HG03025 (cell line): ENCODE data around the gene KCTD16.

Experiments
- ATAC-seq: cut with Tn5 transposase; IDR thresholded peaks from one replicate; pipeline ENCODE4 v1.9.1; 2021; ENCODE audit warnings: mild to moderate bottlenecking, moderate library complexity; ENCODE audit not compliant: unreplicated experiment, low FRiP score

The KCTD16 gene

DNA sequence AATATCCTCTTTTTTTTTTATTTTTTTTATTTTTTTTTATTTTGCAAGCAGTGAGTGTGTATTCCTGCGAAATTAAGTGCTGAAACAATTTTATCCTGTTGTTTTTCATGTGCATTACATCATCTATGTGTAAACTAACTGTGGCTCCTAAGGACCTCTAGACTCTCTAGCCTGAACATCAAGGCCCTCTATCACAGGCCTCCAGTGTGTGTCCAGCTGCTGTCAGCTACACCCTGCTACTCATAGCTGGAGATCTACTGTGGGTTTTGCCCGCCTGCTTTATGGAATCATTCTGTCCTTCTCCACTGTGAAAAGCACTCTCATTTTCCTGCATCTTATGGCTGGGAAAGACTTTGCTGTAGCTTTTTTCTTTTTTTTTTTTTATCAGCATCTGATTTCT, 157.8 kb downstream of the KCTD16 start:
- ATAC-seq, result no peak

DNA sequence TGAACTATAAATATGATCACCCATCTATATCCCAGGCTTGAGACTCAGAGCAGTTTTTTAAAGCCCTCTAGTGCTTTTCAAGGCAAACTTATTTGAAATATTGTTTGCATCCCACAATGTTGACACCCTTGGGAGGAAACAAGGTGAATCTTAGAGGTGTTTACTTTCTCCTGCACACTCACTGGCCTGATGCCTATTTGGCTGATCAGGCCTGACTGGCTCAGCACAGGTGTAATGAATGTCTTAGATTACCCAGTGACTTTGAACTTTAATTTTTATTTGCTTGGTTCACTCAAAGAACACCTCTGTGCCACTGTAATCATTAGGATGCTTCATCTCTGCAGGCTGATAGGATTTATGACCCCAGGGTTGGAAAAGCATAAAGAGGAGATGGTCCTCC, 158.3 kb downstream of the KCTD16 start:
- no peak for ATAC-seq

DNA sequence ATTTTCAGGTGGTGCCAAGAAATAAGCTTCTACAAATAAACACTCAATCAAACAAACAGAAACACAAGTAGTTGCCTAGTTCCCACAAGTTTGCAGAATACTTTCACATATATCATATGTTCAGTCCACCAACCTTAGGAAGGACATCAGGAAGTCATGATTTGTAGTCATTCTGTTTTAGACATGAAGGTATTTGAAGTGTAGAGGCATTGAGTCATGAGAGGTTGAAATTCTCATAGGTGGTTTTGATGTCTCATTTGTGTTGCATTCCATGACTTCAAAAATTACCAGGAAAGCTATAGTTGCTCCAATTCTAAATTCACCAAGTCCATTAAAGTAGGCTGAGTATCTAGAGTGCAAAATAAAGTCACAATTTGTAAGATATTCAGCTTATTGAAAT, 159.0 kb downstream of the KCTD16 start:
- no peak for ATAC-seq

DNA sequence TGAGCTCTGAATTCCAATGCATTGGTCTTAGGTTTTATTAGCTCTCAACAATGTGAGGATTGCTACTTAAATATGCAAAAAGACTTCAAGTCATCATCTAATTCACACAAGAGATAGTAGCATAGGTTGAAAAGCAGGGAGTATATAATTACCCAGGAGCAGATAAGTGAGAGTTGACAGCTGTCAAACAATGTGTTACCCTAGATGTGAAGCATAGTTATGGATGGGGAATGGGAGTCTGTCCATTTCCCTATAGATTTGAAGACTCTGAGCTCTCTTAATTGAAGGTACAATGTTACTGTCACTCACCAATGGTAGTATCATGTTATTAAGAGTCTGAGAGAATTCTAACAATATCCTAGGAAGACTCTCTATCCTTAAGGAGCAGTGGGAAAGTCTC, 160.7 kb downstream of the KCTD16 start:
- ATAC-seq, result no peak

DNA sequence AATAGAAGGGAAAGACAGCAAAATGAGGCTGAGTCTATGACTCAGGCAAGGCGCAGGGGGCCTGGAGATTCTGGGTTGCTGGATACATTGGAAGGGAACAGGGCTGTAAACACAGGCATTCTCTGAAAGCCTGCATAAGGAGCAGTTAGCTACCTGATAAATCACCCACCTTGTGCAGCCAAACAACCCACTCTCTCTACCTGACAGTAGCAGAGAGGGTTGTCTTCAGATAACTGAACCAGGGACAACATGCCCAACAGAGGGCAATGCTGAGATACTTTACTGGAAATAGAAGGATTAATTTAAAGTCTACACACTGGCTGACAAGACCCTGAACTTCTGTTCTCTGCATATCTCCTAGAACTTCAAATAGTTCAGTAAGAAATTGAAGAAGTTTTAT, 161.6 kb downstream of the KCTD16 start:
- no peak for ATAC-seq

DNA sequence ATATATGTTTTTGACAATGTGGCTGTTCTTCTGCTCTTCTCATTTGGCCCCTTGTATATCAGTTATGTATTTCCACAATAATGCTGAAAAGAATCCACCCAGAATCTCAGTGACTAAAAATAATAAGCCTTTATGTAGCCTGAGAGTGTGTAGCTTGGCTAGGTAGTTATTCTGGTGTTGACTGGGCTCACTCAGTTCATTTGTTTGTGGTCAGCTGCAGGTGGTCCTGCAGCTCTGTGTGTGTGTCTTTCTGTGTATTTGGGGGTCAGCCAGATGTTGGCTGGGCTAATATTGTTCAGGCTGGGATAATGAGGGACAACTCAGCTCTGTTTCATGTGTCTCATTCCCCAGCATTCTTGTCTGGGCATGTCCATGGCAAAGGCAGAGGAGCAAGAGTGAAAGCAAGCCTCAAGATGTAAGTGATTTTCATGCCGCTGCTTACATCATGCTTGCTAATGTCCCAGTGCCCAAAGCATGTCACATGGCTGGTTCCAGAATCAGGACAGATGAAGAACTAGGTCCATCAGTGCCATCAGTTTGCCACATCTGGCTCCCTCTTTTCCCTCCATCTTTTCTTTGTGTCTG, 162.8 kb downstream of the KCTD16 start:
- no peak for ATAC-seq

DNA sequence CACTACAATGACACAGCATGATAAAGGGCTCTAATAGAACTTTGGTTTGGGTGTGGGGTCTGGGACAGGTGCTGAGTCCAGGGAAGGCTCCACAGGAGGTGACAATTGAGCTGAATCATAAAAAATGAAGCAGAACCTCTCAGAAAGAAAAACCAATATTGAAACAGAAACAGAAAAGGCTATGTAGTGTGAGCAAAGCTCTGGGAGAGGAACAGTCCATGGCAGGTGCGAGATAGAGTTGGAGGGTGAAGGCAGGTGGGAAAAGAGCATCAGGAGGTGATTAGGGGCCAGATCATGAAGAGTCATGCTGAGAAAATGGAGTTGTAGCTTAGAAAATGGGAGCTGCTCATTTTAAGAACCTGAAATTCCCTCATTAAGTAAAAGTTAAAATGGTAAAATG, 164.9 kb downstream of the KCTD16 start:
- ATAC-seq, result peak; percentile 59

DNA sequence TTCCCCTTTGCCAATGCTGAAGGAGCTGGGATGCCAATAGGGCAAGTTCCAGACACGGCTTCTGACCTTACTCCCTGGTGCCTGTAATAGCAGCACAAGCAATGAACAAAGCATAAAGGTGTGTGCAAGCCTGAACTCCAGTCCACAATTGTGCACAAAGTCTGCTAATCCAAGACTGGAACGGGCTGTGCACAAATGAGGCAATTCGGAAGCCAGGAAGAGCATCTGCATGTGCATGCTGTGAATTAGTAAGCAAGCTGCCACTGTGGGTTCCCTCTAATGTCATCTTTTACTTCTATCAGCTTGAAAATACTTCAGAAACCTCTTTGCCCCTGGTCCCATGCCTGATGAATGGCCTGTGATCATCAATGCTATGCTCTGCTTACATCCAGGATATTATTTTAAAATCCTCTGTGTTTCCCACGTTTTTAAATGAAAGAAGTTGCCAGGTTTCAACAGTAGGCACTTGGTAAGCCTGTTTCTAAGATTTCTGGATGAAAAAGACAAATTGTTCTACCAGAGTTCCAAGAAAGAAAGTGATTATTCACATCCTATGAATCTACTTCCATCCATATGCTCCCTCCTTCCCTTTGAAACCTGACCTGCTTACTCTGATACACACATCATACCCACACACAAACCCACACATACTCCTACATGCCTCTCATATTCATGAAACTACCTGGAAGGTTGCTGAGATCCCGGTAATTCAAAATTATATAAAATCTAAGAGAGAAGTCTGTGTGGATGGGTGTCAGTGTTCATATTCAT, 165.7 kb downstream of the KCTD16 start:
- ATAC-seq, result no peak

DNA sequence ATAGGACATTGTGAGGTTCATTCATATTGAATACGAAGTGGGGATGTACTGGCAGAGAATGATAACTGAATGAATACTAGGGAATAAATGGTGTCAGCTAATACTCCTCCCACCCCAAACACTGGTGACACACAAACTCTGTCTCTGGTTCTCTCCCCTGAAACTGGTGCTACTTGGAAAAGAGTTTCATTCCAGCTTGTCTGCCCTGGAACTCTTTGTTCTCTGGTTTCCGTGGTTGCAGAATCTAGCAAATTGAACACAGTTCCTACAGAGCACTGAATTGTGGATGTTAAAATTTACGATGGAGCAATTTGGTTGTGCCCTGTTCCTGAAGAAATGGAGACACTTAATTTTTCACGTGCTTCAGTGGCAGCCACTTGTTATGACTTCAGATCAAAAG, 181.7 kb downstream of the KCTD16 start:
- no peak for ATAC-seq

DNA sequence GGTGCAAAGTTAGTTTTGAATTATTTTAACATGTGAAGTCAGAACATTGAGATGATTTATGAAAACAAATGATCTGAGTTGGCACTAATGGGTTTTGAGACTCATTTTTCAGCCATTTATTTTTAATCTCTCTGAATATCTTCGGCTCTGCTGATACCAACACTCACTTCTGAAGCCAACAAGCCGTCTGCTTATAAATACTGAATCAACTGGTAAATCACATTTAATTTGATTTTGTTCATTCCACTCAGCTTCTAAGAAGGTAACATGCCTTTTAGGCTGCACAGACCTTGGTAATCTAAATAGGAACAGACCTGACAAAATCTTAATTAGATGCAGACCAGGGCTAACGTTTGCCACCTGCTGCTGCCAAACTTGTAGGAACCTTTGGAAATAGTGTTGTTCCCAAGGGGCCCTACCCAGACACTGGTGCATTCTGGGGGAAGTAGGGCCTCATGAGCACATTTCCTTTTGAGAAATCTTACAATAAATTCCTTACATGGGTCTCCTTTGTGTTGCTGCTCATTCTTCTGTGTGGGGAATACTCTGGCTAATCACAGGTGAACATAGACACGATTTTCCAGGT, 182.2 kb downstream of the KCTD16 start:
- ATAC-seq, result no peak

DNA sequence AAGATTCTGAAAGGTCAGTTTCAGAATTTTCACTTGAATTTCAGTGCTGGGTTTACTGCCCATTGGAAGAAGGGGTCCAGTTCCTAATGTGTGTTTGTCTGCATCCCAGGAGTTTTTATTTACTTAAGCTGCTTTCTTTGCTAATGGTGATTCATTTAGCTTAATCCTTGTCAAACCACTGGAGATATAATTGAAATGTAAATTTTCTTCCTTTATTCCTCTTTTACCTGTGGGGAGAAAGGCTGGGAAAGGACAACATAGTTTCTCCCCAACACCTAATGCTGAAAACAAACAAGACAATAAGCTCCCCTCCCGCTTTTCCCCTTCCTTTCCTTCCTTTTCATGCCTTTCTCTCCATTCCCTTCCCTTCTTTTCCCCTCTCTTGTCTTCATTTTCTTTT, 185.8 kb downstream of the KCTD16 start:
- no peak for ATAC-seq

DNA sequence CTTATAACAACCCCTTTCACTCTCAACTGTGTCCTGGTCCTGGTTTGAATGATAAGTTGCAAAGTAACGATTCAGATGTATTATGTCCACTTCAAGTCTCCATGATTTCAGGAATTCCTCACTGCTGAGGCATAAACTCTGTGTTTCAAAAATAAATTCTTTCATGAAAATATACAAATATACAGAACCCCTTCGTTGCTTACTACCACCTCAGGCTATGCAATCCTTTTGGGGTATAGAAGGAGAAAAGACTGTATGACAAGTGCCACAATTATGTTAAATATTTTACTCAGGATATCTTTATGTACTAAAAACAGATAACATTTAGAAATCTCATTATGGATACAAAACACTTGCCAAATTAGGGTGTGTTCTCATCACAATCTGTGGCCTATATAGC, 190.7 kb downstream of the KCTD16 start:
- no peak for ATAC-seq

DNA sequence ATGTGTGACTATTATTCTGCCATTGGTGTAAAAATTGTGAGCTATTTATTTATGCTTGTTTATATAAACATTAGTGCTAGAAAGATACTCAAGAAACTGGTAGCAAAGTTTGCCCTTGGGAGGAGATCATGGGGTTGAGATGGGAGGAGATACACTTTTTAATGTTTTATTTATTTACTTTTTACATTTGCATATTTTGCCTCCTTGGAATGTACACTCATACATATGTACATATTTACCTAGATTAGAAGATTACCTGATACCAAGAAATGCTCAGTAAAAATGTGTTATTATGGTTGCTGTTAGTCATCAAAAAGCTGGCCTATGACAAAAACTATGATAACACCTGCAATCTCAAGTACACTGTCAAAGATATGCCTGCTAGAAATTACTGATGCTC, 195.2 kb downstream of the KCTD16 start:
- ATAC-seq, result no peak

DNA sequence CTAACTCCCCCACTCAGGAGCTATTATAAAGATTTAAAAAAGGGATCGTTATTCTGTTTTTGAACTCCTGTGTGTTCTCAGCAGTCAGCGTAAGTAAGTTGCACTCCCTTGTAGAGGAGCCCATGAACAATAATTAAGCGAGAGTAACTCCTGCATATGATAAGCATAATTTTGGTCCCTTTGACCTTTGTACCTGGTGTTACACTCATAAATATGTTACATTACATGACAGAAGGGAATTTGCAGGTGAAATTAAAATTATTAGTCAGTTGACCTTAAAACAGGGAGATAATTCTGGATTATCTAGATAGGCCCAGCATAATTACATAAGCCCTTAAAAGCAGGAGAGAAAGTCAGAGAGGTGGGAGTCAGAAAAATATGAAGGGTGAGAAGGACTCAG, 197.3 kb downstream of the KCTD16 start:
- ATAC-seq, result no peak

DNA sequence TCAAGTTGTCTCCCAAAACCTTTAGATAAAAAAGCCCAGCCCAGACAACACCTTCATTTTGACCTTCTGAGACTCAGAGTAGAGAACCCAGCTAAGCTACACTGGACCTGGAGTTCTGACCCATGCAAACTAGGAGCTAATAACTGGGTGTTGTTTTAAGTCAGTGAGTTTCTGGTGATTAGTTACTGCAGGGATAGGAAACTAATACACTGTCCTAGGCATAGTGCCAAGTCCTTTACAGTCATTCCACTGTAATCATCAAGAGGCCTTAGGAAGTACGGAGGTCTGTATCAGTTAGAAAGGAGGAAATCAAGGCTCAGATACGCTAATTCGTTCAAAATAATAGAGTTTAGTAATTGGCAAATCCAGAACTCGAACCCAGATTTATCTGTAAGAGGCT, 197.9 kb downstream of the KCTD16 start:
- ATAC-seq, result no peak

DNA sequence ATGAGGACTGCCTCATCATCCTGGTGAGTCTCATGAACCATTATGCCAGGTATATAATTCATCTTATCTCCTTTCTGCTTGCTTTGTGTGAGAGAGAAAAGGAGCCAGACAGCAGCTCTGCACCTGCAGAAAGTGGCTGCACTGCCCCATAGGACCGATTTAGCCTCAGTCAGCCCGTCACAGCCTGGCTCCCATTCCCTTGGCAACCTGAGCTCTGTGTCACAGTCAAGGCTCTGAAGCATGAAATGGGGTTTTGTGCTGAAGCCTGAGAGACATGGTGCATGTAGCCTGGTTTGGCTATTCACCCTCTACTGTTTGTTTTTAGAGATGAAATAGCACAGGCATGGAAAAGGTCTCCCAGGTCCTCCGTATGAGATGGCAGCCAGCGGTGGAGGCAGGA, 198.3 kb downstream of the KCTD16 start:
- peak; percentile 46 for ATAC-seq

DNA sequence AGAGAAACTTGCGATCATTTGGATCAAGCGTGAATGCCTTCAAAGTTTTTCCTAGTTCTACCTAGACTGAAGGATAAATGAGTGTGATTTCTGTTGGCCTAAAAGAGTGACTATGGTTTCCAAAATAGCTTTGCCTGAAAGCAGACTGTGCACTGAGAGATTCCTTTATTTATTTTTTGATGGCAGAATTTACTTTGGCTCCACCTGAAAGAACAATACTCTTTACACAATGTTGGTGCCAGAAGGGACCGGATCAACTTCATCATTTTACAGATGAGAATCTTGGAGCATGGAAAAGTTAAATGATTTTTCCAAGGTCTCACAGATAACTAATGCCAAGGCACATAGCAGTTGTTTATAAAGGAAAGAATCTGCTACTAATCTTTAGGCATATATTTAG, 199.6 kb downstream of the KCTD16 start:
- no peak for ATAC-seq

DNA sequence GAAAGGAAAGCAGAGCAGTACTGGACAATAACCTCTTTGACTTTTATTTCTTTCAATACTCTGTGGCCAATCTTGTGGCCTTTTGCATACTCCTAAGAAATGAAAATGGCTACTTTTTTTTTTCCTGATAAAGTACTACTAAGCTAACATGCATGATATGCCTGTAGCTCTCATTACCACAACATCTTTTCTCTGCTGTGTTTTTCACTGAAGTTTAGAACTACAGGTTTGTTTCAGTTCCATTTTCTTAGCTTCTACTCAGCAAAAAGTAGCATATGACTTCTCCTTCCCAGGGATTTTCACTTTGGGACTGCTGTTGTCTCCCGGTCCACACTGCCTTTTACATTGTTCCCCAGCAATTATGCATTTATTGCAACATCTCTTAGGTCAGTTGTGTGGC, 204.0 kb downstream of the KCTD16 start:
- ATAC-seq, result no peak

DNA sequence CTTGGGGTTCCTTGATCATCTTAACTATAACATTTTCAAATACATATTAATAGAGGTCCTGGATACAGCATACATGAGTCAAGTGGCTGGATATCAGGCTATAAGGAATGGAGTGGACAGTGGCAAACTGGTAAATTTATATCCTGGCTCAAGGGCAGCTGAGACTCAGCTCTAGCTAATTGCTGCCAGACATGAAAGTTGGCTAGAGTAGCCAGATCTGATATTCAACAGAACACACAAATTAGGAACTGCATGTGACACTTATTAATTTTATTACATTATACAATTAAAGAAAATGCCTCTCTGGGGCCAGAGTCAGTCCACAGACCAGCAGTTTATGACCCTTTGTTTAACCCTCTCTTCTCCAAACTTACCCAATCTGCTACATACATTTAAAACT, 206.5 kb downstream of the KCTD16 start:
- ATAC-seq, result no peak

DNA sequence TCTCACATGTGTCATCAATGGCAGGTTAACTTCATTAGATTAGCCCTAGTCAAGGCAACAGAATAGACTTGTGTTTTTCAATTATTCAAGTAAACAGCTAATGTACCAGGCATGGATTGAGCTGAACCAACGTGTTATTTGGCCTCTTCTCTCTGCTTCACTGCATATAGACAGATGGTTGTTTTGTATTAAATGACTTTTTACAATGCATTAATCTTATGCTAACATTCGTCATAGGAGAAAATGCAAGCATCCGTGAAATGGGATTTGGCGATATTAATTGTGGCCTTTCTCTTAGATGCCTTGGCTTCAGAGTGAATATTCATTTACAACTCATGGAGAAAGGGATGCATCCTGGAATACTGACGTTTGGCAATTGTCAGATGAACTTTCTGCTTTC, 208.0 kb downstream of the KCTD16 start:
- no peak for ATAC-seq

DNA sequence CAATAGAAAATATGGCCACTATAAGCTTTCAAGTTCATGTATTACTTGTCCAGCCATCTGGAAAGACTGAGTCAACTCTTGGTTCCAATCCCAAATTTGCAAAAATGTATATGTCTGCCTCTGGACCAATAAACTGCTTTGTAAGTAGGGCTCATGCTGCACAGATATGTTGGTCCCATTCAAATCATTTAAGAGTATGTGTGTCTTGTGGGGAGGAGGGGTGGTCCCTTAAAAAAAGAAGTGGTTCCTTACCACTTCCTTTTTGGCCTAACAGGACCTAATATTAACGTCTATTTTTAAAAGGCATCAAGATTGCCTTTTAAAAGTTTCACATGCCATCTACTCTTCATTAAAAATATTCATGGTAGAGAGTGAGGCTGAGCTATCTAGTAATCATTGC, 214.9 kb downstream of the KCTD16 start:
- no peak for ATAC-seq

DNA sequence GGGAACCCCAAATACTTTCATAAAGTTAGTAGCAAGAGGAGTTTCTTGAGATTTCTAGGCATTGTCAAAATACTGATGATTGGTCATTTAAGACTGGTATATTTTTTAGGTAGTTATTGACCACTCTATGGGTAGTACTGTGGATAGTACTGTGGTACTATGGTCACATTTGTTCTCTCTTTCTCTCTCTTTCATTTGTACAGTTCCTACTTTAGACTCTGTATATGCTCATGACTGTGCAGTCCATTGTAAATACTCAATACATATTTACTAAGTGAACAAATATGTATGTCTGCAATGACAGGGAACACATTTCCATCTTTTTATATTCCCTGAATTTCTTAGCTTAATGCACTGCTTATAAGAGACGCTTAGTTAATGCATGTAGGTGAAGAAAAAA, 215.6 kb downstream of the KCTD16 start:
- ATAC-seq, result no peak
